Progenitor cell of endocrine pancreas (in vitro differentiated cells): Measurements from ENCODE around the gene PSME1. TPM values are rescaled to one million over a fixed set of nuclear protein-coding genes. Genes with fewer than 3 reads are reported as not detected.

Source experiments
- DNase-seq: peaks from one replicate; pipeline ENCODE4 v3.0.0; 2021; ENCODE audit warnings: low spot score; ENCODE audit not compliant: unreplicated experiment
- H3K27ac Mint-ChIP-seq: 2 replicates; pipeline ENCODE4 v1.8.0; 2021; ENCODE audit warnings: mild to moderate bottlenecking, moderate library complexity, mixed read lengths
- H3K27me3 Mint-ChIP-seq: 2 replicates; pipeline ENCODE4 v1.8.0; 2021; ENCODE audit warnings: mixed read lengths
- H3K36me3 Mint-ChIP-seq: 2 replicates; pipeline ENCODE4 v1.8.0; 2022; ENCODE audit warnings: mixed read lengths; ENCODE audit not compliant: insufficient read depth
- H3K4me1 Mint-ChIP-seq: 2 replicates; pipeline ENCODE4 v1.8.0; 2021; ENCODE audit warnings: low read depth, mixed read lengths
- H3K4me3 Mint-ChIP-seq: 2 replicates; pipeline ENCODE4 v1.8.0; 2021; ENCODE audit warnings: low read depth, mild to moderate bottlenecking, moderate library complexity, mixed read lengths
- H3K9me3 Mint-ChIP-seq: 2 replicates; pipeline ENCODE4 v1.8.0; 2021; ENCODE audit warnings: low read depth, mixed read lengths
- total RNA-seq: library from RNA; stranded (reverse); gene quantifications from 2 replicates; pipeline ENCODE4 v1.2.1, GENCODE V29; 2021
- TF ChIP-seq, protein P1 (sequence below): fragments of 200-600 bp; sonication (generic); IDR thresholded peaks from one replicate; pipeline ENCODE4 v1.5.0; 2021; ENCODE audit warnings: antibody characterized with exemption, mild to moderate bottlenecking; ENCODE audit not compliant: unreplicated experiment

The PSME1 gene
- total RNA-seq, 1 donor from 2014 or later = 103 TPM

DNA sequence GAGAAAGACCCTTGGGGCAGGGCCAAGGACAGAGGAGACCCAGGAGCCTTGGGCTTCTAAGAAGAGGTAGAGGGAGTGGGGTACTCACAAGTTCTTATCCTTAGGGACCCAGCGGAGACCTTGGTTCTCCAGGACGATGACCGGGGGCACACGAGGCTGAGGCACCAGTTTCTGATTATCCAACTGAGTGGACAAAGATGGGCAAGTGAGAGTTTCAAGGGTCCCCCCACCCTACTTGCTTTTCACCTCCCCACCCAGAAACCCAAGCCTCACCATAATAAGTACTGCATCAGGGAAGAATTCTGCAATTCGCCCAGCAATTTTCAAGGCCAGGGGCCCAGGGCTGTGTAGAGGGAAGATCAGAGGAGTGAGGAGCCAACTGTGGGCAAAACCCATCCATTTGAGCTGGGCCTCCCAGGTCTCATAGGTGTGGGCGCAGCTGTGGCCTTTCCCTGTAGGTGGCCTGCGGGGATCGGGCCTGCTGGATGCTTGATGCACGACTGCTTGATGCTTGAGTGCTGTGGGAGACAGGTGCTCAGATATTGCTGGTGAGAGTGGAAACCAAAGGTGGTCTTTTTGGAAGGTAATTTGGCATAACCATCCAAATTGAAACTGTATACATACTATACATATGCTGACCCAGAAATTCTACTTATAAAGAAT lies 3.4 kb downstream of the PSME1 start:
- Mint-ChIP-seq H3K4me3 (peak overlapping the region; percentile 61), H3K27me3 (no peaks in the 10 kb centered on the region), H3K4me1 (peaks cover 28% of the 10 kb centered on the region), H3K36me3 (peaks cover 6% of the 10 kb centered on the region), H3K9me3 (no peaks in the 10 kb centered on the region), H3K27ac (no peak overlapping the region)
- TF ChIP-seq, protein P1, sequence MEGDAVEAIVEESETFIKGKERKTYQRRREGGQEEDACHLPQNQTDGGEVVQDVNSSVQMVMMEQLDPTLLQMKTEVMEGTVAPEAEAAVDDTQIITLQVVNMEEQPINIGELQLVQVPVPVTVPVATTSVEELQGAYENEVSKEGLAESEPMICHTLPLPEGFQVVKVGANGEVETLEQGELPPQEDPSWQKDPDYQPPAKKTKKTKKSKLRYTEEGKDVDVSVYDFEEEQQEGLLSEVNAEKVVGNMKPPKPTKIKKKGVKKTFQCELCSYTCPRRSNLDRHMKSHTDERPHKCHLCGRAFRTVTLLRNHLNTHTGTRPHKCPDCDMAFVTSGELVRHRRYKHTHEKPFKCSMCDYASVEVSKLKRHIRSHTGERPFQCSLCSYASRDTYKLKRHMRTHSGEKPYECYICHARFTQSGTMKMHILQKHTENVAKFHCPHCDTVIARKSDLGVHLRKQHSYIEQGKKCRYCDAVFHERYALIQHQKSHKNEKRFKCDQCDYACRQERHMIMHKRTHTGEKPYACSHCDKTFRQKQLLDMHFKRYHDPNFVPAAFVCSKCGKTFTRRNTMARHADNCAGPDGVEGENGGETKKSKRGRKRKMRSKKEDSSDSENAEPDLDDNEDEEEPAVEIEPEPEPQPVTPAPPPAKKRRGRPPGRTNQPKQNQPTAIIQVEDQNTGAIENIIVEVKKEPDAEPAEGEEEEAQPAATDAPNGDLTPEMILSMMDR = no peak
- no peak for DNase-seq

DNA sequence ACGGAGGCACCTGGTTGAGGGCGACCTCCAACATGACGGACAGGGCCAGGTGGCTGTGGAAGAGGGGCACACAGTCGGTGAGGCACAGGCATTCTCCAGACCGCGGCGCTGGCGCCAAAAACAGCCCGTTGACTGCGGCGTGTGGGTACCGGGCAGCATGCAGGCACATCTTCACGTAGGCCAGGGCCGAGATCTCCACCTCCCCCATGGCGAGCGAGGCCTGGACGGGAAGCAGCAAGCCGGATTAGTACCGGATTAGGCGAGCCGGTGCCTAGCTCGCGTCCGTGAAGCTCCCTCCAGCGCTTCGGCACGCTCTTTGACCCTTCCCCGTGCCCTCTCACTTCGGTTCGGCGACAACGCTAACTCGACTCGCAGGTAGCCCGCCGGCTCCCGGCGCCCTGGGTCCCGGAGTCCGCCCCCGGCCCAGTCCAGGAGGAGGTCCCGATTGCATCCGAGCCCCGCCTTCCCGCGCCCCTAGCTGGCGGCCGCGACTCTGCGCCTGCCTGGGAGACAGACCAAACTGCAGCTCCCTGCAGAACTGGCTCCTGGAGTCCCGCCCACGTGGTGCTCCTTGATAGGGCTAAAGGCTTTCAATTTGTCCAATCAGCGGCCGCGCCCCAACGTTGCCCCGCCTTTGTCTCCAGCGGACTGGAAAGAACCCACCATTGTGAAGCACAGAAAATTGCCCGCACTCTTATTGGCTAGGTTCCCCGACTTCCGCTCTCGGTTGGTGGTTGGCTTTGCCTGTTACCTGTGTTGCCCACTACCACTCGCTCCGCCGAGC lies 5.3 kb downstream of the PSME1 start, which contains the start of gene EMC9:
EMC9 (minus strand) TSS at position 495 of the 784 bp plus-strand sequence; CDS start at position 208, 287 bp downstream.
- Mint-ChIP-seq H3K4me3 (peak within 1 kb of the TSS; percentile 95), H3K4me1 (peaks cover 35% of the 10 kb centered on the region), H3K27me3 (no peaks in the 10 kb centered on the region), H3K9me3 (no peaks in the 10 kb centered on the region), H3K27ac (peak within 1 kb of the TSS; percentile 95), H3K36me3 (peaks cover 6% of the 10 kb centered on the region)
- peak; percentile 99 for DNase-seq
- TF ChIP-seq, protein P1 = peak; percentile 38

DNA sequence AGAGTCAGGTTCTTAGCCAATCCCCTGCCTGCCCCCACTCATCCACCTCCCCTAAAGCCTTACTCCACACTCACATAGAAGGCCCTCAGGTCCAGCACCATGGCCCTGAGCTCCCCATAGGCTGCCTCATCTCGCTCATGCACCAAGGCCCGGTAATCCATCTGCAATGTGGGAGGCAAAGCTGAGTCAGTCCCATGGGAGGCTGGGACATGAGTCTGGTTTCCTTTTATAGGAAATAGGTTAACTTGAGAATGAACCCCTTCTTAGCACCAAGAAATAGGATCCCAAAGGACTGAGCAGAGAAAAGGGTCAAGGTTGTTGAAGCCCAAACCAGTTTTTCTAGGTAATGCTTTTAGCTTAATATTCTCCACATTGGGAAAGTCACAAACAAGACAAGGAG lies 7.5 kb downstream of the PSME1 start:
- H3K4me1 Mint-ChIP-seq = peaks cover 36% of the 10 kb centered on the region
- H3K27me3 Mint-ChIP-seq = no peaks in the 10 kb centered on the region
- H3K27ac Mint-ChIP-seq = no peak overlapping the region
- peaks cover 2% of the 10 kb centered on the region for H3K36me3 Mint-ChIP-seq
- no peak for DNase-seq
- H3K9me3 Mint-ChIP-seq = no peaks in the 10 kb centered on the region
- TF ChIP-seq, protein P1 = no peak
- H3K4me3 Mint-ChIP-seq = no peak overlapping the region

DNA sequence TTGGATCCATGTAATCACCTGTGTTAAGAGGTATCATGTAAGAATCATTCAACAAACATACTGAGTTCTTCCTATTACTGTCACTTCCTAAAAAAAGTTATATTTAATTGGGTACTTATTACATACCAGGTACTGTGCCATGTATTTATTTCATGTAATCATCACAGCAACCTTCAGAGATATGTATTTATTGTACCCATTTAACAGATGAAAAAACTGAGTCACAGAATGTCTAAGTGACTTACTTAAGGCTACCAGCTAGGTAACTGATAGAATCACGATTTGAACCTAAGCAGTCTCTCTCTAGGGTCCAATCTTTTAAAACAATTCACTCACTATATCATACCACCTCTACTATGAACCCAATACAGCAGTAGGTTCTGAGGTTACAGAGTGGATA lies 8.5 kb downstream of the PSME1 start:
- Mint-ChIP-seq H3K27ac (no peak overlapping the region), H3K27me3 (no peaks in the 10 kb centered on the region), H3K9me3 (no peaks in the 10 kb centered on the region), H3K36me3 (peaks cover 2% of the 10 kb centered on the region), H3K4me3 (no peak overlapping the region), H3K4me1 (peaks cover 31% of the 10 kb centered on the region)
- TF ChIP-seq, protein P1 = no peak
- no peak for DNase-seq

DNA sequence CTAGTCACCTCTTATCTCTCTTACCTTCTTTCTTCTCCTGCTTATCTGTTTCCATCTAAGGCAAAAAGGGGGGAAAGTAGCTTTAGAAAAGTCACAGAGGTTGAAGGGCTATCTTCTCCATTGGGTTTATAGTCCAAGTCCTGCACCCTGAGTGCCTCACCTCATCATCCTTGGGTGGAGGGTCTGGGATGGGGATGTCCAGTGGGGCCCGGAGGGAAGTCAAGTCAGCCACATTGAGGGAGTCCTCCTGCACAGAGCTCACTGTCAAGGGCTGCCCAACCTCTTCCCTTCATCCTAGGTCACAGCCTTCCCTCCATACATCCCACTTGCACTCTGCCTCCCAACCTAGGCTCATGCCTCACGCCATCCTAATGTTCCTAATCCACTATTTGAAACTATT lies 9.2 kb downstream of the PSME1 start:
- TF ChIP-seq, protein P1 = no peak
- Mint-ChIP-seq H3K9me3 (no peaks in the 10 kb centered on the region), H3K27ac (peak overlapping the region; percentile 49), H3K4me1 (peaks cover 27% of the 10 kb centered on the region), H3K36me3 (peaks cover 3% of the 10 kb centered on the region), H3K4me3 (no peak overlapping the region), H3K27me3 (no peaks in the 10 kb centered on the region)
- DNase-seq = no peak
